OCI-LY1 (cell line): ENCODE measurements around the gene SERPINB1.

Source experiments
- H2AFZ ChIP-seq: fragments of 200-600 bp; sonication (generic), shearing (Covaris generic); 2 replicates; pipeline ENCODE4 v1.6.0; 2014; ENCODE audit warnings: antibody characterized with exemption, mild to moderate bottlenecking, low read length
- H3F3A ChIP-seq: fragments of 200-600 bp; sonication (generic), shearing (Covaris generic); 2 replicates; pipeline ENCODE4 v1.6.0; 2014; ENCODE audit warnings: mild to moderate bottlenecking, antibody characterized with exemption, low read length, moderate library complexity; ENCODE audit not compliant: insufficient read depth
- H3K27ac ChIP-seq: fragments of 200-600 bp; sonication (generic); 2 replicates; pipeline ENCODE4 v1.5.1; 2014; ENCODE audit warnings: low read length, mixed run types, mild to moderate bottlenecking, low read depth; ENCODE audit not compliant: poor library complexity, severe bottlenecking
- H3K27me3 ChIP-seq: fragments of 200-600 bp; sonication (generic); 2 replicates; pipeline ENCODE4 v1.6.0; 2014; ENCODE audit warnings: antibody characterized with exemption, mild to moderate bottlenecking, low read length, moderate library complexity; ENCODE audit not compliant: insufficient read depth
- H3K36me3 ChIP-seq: fragments of 200-600 bp; sonication (generic); 2 replicates; pipeline ENCODE4 v1.6.1; 2014; ENCODE audit warnings: mild to moderate bottlenecking, antibody characterized with exemption, low read length, moderate library complexity, mixed read lengths; ENCODE audit not compliant: insufficient read depth
- H3K4me1 ChIP-seq: fragments of 200-600 bp; sonication (generic); 2 replicates; pipeline ENCODE4 v1.5.1; 2014; ENCODE audit warnings: mild to moderate bottlenecking, low read length, moderate library complexity; ENCODE audit not compliant: insufficient read depth, severe bottlenecking
- H3K4me2 ChIP-seq: fragments of 200-600 bp; sonication (generic), shearing (Covaris generic); 2 replicates; pipeline ENCODE4 v1.6.1; 2014; ENCODE audit warnings: low read length
- H3K4me3 ChIP-seq: fragments of 200-600 bp; sonication (generic); 2 replicates; pipeline ENCODE4 v1.5.1; 2014; ENCODE audit warnings: low read length, low read depth, mild to moderate bottlenecking, mixed read lengths; ENCODE audit not compliant: poor library complexity, severe bottlenecking
- H3K79me2 ChIP-seq: fragments of 200-600 bp; shearing (Covaris generic); 2 replicates; pipeline ENCODE4 v1.6.1; 2016; ENCODE audit warnings: mixed run types, low read length, mixed read lengths; ENCODE audit not compliant: insufficient read depth
- H3K9ac ChIP-seq: fragments of 200-600 bp; sonication (generic), shearing (Covaris generic); 2 replicates; pipeline ENCODE4 v1.6.1; 2014; ENCODE audit warnings: mild to moderate bottlenecking, low read length, mixed read lengths
- H3K9me2 ChIP-seq: fragments of 200-600 bp; sonication (generic), shearing (Covaris generic); 2 replicates; pipeline ENCODE4 v1.6.1; 2014; ENCODE audit warnings: low read depth, mild to moderate bottlenecking, low read length, mixed read lengths
- H3K9me3 ChIP-seq: fragments of 200-600 bp; shearing (Covaris generic); 2 replicates; pipeline ENCODE4 v1.6.1; 2014; ENCODE audit warnings: low read length, mixed read lengths
- H4K20me1 ChIP-seq: fragments of 200-600 bp; sonication (generic), shearing (Covaris generic); 2 replicates; pipeline ENCODE4 v1.6.0; 2016; ENCODE audit warnings: mild to moderate bottlenecking, low read length; ENCODE audit not compliant: insufficient read depth
- CTCF ChIP-seq: fragments of 200-600 bp; sonication (generic), shearing (Covaris generic); IDR thresholded peaks from 2 replicates; pipeline ENCODE4 v1.5.1; 2017; ENCODE audit warnings: mild to moderate bottlenecking, antibody characterized with exemption, low read length, moderate library complexity, mixed read lengths
- EZH2 ChIP-seq: fragments of 200-600 bp; sonication (generic), shearing (Covaris generic); IDR thresholded peaks from 2 replicates; pipeline ENCODE4 v1.8.0; 2017; ENCODE audit warnings: borderline replicate concordance, mixed run types, mild to moderate bottlenecking, antibody characterized with exemption, low read length, moderate library complexity, mixed read lengths

The SERPINB1 gene

GRCh38 chr6:2807342-2808090 is 34.1 kb downstream of the SERPINB1 start:
- no peak for TF ChIP-seq CTCF
- no peak for TF ChIP-seq EZH2
- Histone ChIP-seq H3K4me1 (no peaks in the 10 kb centered on the region), H3K36me3 (no peaks in the 10 kb centered on the region), H3K27me3 (no peaks in the 10 kb centered on the region), H3K4me2 (no peak overlapping the region), H3F3A (no peaks in the 10 kb centered on the region), H3K9me2 (no peaks in the 10 kb centered on the region), H3K4me3 (no peak overlapping the region), H3K79me2 (no peaks in the 10 kb centered on the region), H3K27ac (no peak overlapping the region), H3K9me3 (no peaks in the 10 kb centered on the region), H2AFZ (no peak overlapping the region), H3K9ac (no peak overlapping the region), H4K20me1 (no peaks in the 10 kb centered on the region)

GRCh38 chr6:2806644-2807043 is 35.0 kb downstream of the SERPINB1 start:
- TF ChIP-seq CTCF: no peak
- no peak for TF ChIP-seq EZH2
- no peak overlapping the region for H3K9ac ChIP-seq
- no peaks in the 10 kb centered on the region for H3K79me2 ChIP-seq
- H3K9me2 ChIP-seq: no peaks in the 10 kb centered on the region
- no peak overlapping the region for H3K27ac ChIP-seq
- H3K36me3 ChIP-seq: no peaks in the 10 kb centered on the region
- H2AFZ ChIP-seq: no peak overlapping the region
- H3K4me3 ChIP-seq: no peak overlapping the region
- no peaks in the 10 kb centered on the region for H4K20me1 ChIP-seq
- H3K9me3 ChIP-seq: no peaks in the 10 kb centered on the region
- H3K4me1 ChIP-seq: no peaks in the 10 kb centered on the region
- no peak overlapping the region for H3K4me2 ChIP-seq
- H3K27me3 ChIP-seq: no peaks in the 10 kb centered on the region
- H3F3A ChIP-seq: no peaks in the 10 kb centered on the region

GRCh38 chr6:2805031-2805430 is 36.6 kb downstream of the SERPINB1 start:
- no peaks in the 10 kb centered on the region for H3K79me2 ChIP-seq
- H3K9ac ChIP-seq: no peak overlapping the region
- no peak overlapping the region for H3K4me3 ChIP-seq
- TF ChIP-seq EZH2: no peak
- TF ChIP-seq CTCF: no peak
- H3F3A ChIP-seq: no peaks in the 10 kb centered on the region
- no peaks in the 10 kb centered on the region for H3K27me3 ChIP-seq
- H3K4me1 ChIP-seq: no peaks in the 10 kb centered on the region
- H3K9me2 ChIP-seq: no peaks in the 10 kb centered on the region
- no peak overlapping the region for H2AFZ ChIP-seq
- no peaks in the 10 kb centered on the region for H3K9me3 ChIP-seq
- no peak overlapping the region for H3K4me2 ChIP-seq
- no peaks in the 10 kb centered on the region for H3K36me3 ChIP-seq
- H4K20me1 ChIP-seq: no peaks in the 10 kb centered on the region
- no peak overlapping the region for H3K27ac ChIP-seq
